ENCODE measurements around the gene ZNF761. TPM values are rescaled to one million over a fixed set of nuclear protein-coding genes. Genes with fewer than 3 reads are reported as not detected.
"Not testable (repeated sequence)": the region's sequence is repeated elsewhere in the genome, so short reads cannot be mapped to it uniquely, and the experiment has no call there.

Gene ZNF761
- total RNA-seq, 1 experiment from 2014 or later, result 32.7 TPM

GRCh38 chr19:53503671-53504364 is 72.0 kb downstream of the ZNF761 start:
- not testable (repeated sequence) for H4K20me1 ChIP-seq (ENCODE audit: control insufficient read depth, insufficient read depth, insufficient read length); H3K23me2 ChIP-seq (ENCODE audit: insufficient read length, low read depth, low read length, poor library complexity, severe bottlenecking); H3K56ac ChIP-seq (ENCODE audit: insufficient read length, low read depth, low read length); H3K18ac ChIP-seq (ENCODE audit: insufficient read length, low read depth, low read length); H4K8ac ChIP-seq (replicated peaks; ENCODE audit: insufficient read length, low read depth, low read length); H3K9ac ChIP-seq (ENCODE audit: extremely low read depth, insufficient read length, low read length); H3K14ac ChIP-seq (ENCODE audit: insufficient read depth, low read length); H3K27me3 ChIP-seq (ENCODE audit: insufficient read depth, low read length); H2BK20ac ChIP-seq (ENCODE audit: low read depth, low read length, poor library complexity, severe bottlenecking); H2BK12ac ChIP-seq (ENCODE audit: insufficient read length, low read depth, low read length); H3K9me3 Mint-ChIP-seq; H3K27ac ChIP-seq (ENCODE audit: insufficient read length, low read depth, low read length); H2BK15ac ChIP-seq (ENCODE audit: low read depth, low read length); H3K79me2 ChIP-seq (ENCODE audit: insufficient read depth, low read length); H3K36me3 Mint-ChIP-seq (ENCODE audit: insufficient read depth in 1 of 3, low read depth in 3 of 3); H3K79me1 ChIP-seq (ENCODE audit: insufficient read depth, low read depth, low read length, poor library complexity, severe bottlenecking); H3K27me3 Mint-ChIP-seq (ENCODE audit: low read depth); H3K9me3 ChIP-seq (ENCODE audit: control insufficient read depth, low read depth, low read length); H3K4me1 ChIP-seq (ENCODE audit: insufficient read depth, low read length); H4K5ac ChIP-seq (ENCODE audit: insufficient read length, low read depth, low read length); H2BK5ac ChIP-seq (ENCODE audit: insufficient read length, low read length); H3T11ph ChIP-seq (ENCODE audit: low read length); H4K91ac ChIP-seq (ENCODE audit: insufficient read length, low read depth, low read length); H2AK5ac ChIP-seq (ENCODE audit: insufficient read length, low read length); H3K23ac ChIP-seq (ENCODE audit: insufficient read length, low read depth, low read length); H2BK120ac ChIP-seq (ENCODE audit: low read depth, low read length, poor library complexity, severe bottlenecking); H3K4ac ChIP-seq (ENCODE audit: low read depth, low read length); H2AFZ ChIP-seq (ENCODE audit: low read length); H3K27ac Mint-ChIP-seq
- Mint-ChIP-seq H3K4me1 (peaks cover 17 to 28% of the 10 kb centered on the region in 2 experiments), H3K4me3 (peak overlapping the region in 1 of 2 experiments; percentile 46; a peak in 2 of 5 replicates)
- no CpG with 5 or more reads among the region's 14 CpGs for WGBS (ENCODE audit: extremely low coverage, insufficient read length, low lambda C conversion rate)
- H3K4me2 ChIP-seq (ENCODE audit: insufficient read depth, insufficient read length, low read length), result peak overlapping the region; percentile 42
- peak; percentile 49 for DNase-seq

All from H9 (cell line).